Esophagus squamous epithelium (tissue), 4 donors: ENCODE results near the gene C19orf25.

Experiments used
- POLR2A ChIP-seq, 4 donors: fragments of 450-650 bp; IDR thresholded peaks; one replicate each; pipeline ENCODE4 v1.6.1; 2017; ENCODE audit warnings: antibody characterized with exemption in 4 of 4, mild to moderate bottlenecking in 4 of 4, moderate library complexity in 3 of 4
- TF ChIP-seq, protein P1 (sequence below), 6 experiments: fragments of 450-650 bp in 4 of 6; fragments of 200-600 bp in 2 of 6; sonication (generic) in 2 of 6; IDR thresholded peaks; one replicate each; pipeline ENCODE4 v1.5.1; 2016 to 2019; ENCODE audit warnings: antibody characterized with exemption in 6 of 6, mild to moderate bottlenecking in 4 of 6, moderate library complexity in 4 of 6

DNA sequence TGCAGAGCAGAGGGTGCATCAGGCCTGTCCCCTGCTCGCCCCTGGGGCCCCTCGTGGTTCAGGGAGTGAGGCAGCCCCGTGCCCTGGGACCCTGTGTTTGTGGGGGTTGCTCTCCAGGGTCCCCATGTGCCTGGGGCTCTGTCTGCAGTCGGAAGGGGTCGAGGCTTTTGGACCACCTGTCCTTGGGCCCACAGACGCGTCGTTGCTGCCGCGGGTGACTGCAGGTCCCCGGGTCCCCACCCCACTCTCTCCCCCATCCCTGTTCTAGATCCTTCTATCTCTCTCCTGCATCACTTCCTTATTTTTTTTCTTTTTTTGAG is 9.2 kb upstream of the C19orf25 start:
- no peak for TF ChIP-seq POLR2A (IDR thresholded peaks at IDR 0.05)
- TF ChIP-seq, protein P1, sequence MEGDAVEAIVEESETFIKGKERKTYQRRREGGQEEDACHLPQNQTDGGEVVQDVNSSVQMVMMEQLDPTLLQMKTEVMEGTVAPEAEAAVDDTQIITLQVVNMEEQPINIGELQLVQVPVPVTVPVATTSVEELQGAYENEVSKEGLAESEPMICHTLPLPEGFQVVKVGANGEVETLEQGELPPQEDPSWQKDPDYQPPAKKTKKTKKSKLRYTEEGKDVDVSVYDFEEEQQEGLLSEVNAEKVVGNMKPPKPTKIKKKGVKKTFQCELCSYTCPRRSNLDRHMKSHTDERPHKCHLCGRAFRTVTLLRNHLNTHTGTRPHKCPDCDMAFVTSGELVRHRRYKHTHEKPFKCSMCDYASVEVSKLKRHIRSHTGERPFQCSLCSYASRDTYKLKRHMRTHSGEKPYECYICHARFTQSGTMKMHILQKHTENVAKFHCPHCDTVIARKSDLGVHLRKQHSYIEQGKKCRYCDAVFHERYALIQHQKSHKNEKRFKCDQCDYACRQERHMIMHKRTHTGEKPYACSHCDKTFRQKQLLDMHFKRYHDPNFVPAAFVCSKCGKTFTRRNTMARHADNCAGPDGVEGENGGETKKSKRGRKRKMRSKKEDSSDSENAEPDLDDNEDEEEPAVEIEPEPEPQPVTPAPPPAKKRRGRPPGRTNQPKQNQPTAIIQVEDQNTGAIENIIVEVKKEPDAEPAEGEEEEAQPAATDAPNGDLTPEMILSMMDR (IDR thresholded peaks at IDR 0.05) = no peak
